GM11168 (cell line): ENCODE measurements around the gene NKAIN1.
"Not testable (repeated sequence)": the region's sequence is repeated elsewhere in the genome, so short reads cannot be mapped to it uniquely, and the experiment has no call there.

ENCODE experiments used
- in situ Hi-C: fragments of 300-500 bp; cut with MboI; formaldehyde crosslinking; loops from one replicate; pipeline ENCODE4 v1.12.0; 2022; ENCODE audit warnings: low sequenced_read_pairs; ENCODE audit not compliant: unreplicated experiment

Gene NKAIN1

GRCh38 chr1:31159869-31160611, 79.6 kb downstream of the NKAIN1 start:
- in situ Hi-C loops: no loop called here

GRCh38 chr1:31159323-31159722, 80.4 kb downstream of the NKAIN1 start:
- in situ Hi-C loops: no loop called here

- in situ Hi-C loops: no loop called here
These were observed 84.4 kb downstream of the NKAIN1 start for GRCh38 chr1:31155216-31155806.

- in situ Hi-C loops: no loop called here
These were observed 85.0 kb downstream of the NKAIN1 start for GRCh38 chr1:31154632-31155215.

- in situ Hi-C loops: no loop called here
These were observed 85.6 kb downstream of the NKAIN1 start for GRCh38 chr1:31154000-31154631.

GRCh38 chr1:31153423-31153822, 86.3 kb downstream of the NKAIN1 start:
- in situ Hi-C loops: no loop called here

GRCh38 chr1:31152181-31152795, 87.4 kb downstream of the NKAIN1 start:
- in situ Hi-C loops: no loop called here

- in situ Hi-C loops: no loop called here
These were observed 88.3 kb downstream of the NKAIN1 start for GRCh38 chr1:31151402-31151801.

- in situ Hi-C loops: no loop called here
These were observed 91.3 kb downstream of the NKAIN1 start for GRCh38 chr1:31148409-31148808.

GRCh38 chr1:31145648-31146047, 94.0 kb downstream of the NKAIN1 start:
- in situ Hi-C loops: no loop called here

GRCh38 chr1:31144442-31144841, 95.2 kb downstream of the NKAIN1 start:
- in situ Hi-C loops: no loop called here

GRCh38 chr1:31143455-31143854, 96.2 kb downstream of the NKAIN1 start:
- in situ Hi-C loops: no loop called here

GRCh38 chr1:31142406-31142805, 97.3 kb downstream of the NKAIN1 start:
- in situ Hi-C loops: no loop called here

- in situ Hi-C loops: no loop called here
These were observed 99.4 kb downstream of the NKAIN1 start for GRCh38 chr1:31140299-31140698.

GRCh38 chr1:31138797-31139521, 100.7 kb downstream of the NKAIN1 start:
- in situ Hi-C loops: not testable (repeated sequence)

GRCh38 chr1:31137873-31138272, 101.8 kb downstream of the NKAIN1 start:
- in situ Hi-C loops: not testable (repeated sequence)

- in situ Hi-C loops: no loop called here
These were observed 103.6 kb downstream of the NKAIN1 start for GRCh38 chr1:31135973-31136600.

GRCh38 chr1:31133368-31133767, 106.3 kb downstream of the NKAIN1 start:
- in situ Hi-C loops: no loop called here
